ENCODE results near the gene NELL2. TPM values are rescaled to one million over a fixed set of nuclear protein-coding genes. Genes with fewer than 3 reads are reported as not detected.

The NELL2 gene
- total RNA-seq, 4 donors from 2014 or later = 7.5 to 39.2 (median 15.9) TPM

GRCh38 chr12:44532940-44533339 lies 343.2 kb downstream of the NELL2 start:
- Histone ChIP-seq H3K27me3 (no peaks in the 10 kb centered on the region), H3K9me3 (no peaks in the 10 kb centered on the region)

GRCh38 chr12:44531320-44531971 lies 344.7 kb downstream of the NELL2 start:
- Histone ChIP-seq H3K4me3 (no peak overlapping the region), H3K4me1 (no peaks in the 10 kb centered on the region), H3K27ac (no peak overlapping the region), H3K27me3 (no peaks in the 10 kb centered on the region), H3K36me3 (no peaks in the 10 kb centered on the region), H3K9me3 (no peaks in the 10 kb centered on the region)
- TF ChIP-seq POLR2A (IDR thresholded peaks at IDR 0.05) (no peak), CTCF (IDR thresholded peaks at IDR 0.05) (no peak)
- DNase-seq = no peak

More at GRCh38 chr12:44532940-44533339, 343.2 kb downstream of the NELL2 start:
- Histone ChIP-seq H3K4me3 (no peak overlapping the region), H3K4me1 (no peaks in the 10 kb centered on the region), H3K27ac (no peak overlapping the region), H3K36me3 (no peaks in the 10 kb centered on the region)
- no peak for TF ChIP-seq POLR2A (IDR thresholded peaks at IDR 0.05)
- TF ChIP-seq CTCF (IDR thresholded peaks at IDR 0.05) = no peak
- no peak for DNase-seq

GRCh38 chr12:44526655-44527182 lies 349.4 kb downstream of the NELL2 start:
- TF ChIP-seq POLR2A (IDR thresholded peaks at IDR 0.05) (no peak), CTCF (IDR thresholded peaks at IDR 0.05) (no peak)
- no peak for DNase-seq
- Histone ChIP-seq H3K27ac (no peak overlapping the region), H3K9me3 (no peaks in the 10 kb centered on the region), H3K27me3 (no peaks in the 10 kb centered on the region), H3K4me3 (no peak overlapping the region), H3K36me3 (no peaks in the 10 kb centered on the region), H3K4me1 (no peaks in the 10 kb centered on the region)

- no peak for TF ChIP-seq POLR2A (IDR thresholded peaks at IDR 0.05)
- TF ChIP-seq CTCF (IDR thresholded peaks at IDR 0.05) = no peak
- H3K36me3 ChIP-seq = no peaks in the 10 kb centered on the region
- no peaks in the 10 kb centered on the region for H3K4me1 ChIP-seq
- H3K27me3 ChIP-seq = no peaks in the 10 kb centered on the region
- H3K27ac ChIP-seq = no peak overlapping the region
- no peak overlapping the region for H3K4me3 ChIP-seq
- DNase-seq = no peak
- no peaks in the 10 kb centered on the region for H3K9me3 ChIP-seq
Measured at GRCh38 chr12:44525806-44526654, 350.1 kb downstream of the NELL2 start.

- Histone ChIP-seq H3K27me3 (no peaks in the 10 kb centered on the region), H3K4me1 (no peaks in the 10 kb centered on the region), H3K36me3 (no peaks in the 10 kb centered on the region), H3K9me3 (no peaks in the 10 kb centered on the region), H3K27ac (no peak overlapping the region), H3K4me3 (no peak overlapping the region)
- TF ChIP-seq POLR2A (IDR thresholded peaks at IDR 0.05) = no peak
- TF ChIP-seq CTCF (IDR thresholded peaks at IDR 0.05) = no peak
- DNase-seq = no peak
Measured at GRCh38 chr12:44523828-44524227, 352.3 kb downstream of the NELL2 start.
